Lung (tissue), 12 donors: ENCODE results near the gene STARD5. TPM values are rescaled to one million over a fixed set of nuclear protein-coding genes. Genes with fewer than 3 reads are reported as not detected.
A peak's percentile ranks its signal among the peaks of the same experiment; 100 is the strongest.

ENCODE experiments used
- ATAC-seq: fragments of 200-7000 bp; cut with Tn5 transposase; one replicate; pipeline ENCODE4 v1.9.1; 2020; ENCODE audit warnings: moderate number of reproducible peaks; ENCODE audit not compliant: insufficient read depth, low FRiP score
- DNase-seq, 3 donors: peaks; one replicate each; pipeline ENCODE4 v3.0.0-alpha.2; 2013 to 2017
- H3K27ac ChIP-seq, 2 donors: one replicate each; pipeline ENCODE4 v1.5.1; 2013; ENCODE audit warnings: mild to moderate bottlenecking in 2 of 2, moderate library complexity in 2 of 2, control low read depth in 1 of 2, inconsistent platforms in 1 of 2, low read depth in 1 of 2, low read length in 1 of 2
- H3K27me3 ChIP-seq, 3 donors: one replicate each; pipeline ENCODE4 v1.5.1; 2013; ENCODE audit warnings: low read length in 2 of 3; ENCODE audit not compliant: control insufficient read depth in 3 of 3, insufficient read depth in 3 of 3
- H3K36me3 ChIP-seq, 4 donors: one replicate each; pipeline ENCODE4 v1.5.1; 2013; ENCODE audit warnings: low read length in 4 of 4, mild to moderate bottlenecking in 1 of 4, moderate library complexity in 1 of 4; ENCODE audit not compliant: control insufficient read depth in 4 of 4, insufficient read depth in 4 of 4
- H3K4me1 ChIP-seq, 5 donors: one replicate each; pipeline ENCODE4 v1.5.1; 2013; ENCODE audit warnings: low read length in 5 of 5, mild to moderate bottlenecking in 2 of 5, moderate library complexity in 1 of 5; ENCODE audit not compliant: control insufficient read depth in 5 of 5, insufficient read depth in 5 of 5
- H3K4me3 ChIP-seq: one replicate; pipeline ENCODE4 v1.5.1; 2013; ENCODE audit warnings: mild to moderate bottlenecking, control low read depth, moderate library complexity
- H3K9ac ChIP-seq, 2 donors: one replicate each; pipeline ENCODE4 v1.5.1; 2013; ENCODE audit warnings: low read length in 2 of 2, control low read depth in 1 of 2; ENCODE audit not compliant: insufficient read depth in 1 of 2
- H3K9me3 ChIP-seq, 4 donors: one replicate each; pipeline ENCODE4 v1.5.1; 2013; ENCODE audit warnings: low read length in 3 of 4, mild to moderate bottlenecking in 1 of 4, moderate library complexity in 1 of 4; ENCODE audit not compliant: control insufficient read depth in 4 of 4, insufficient read depth in 3 of 4
- WGBS, 2 donors: extraction: QIAGEN DNeasy Blood & Tissue Kit; methylation state at CpG; one replicate each; pipeline ENCODE4 v1.1.7; 2013; 5-methylcytosine and 5-hydroxymethylcytosine counted together
- polyA plus RNA-seq, 2 donors: library from polyadenylated mRNA; stranded (reverse); fragments of 200-250 nt; gene quantifications; one replicate each; pipeline ENCODE4 v1.2.1, GENCODE V29; 2013
- total RNA-seq, 2 donors: library from RNA; depleted of rRNA in 1 of 2; stranded (reverse); fragments of >200 nt in 1 of 2; gene quantifications; one replicate each; pipeline ENCODE4 v1.2.1, GENCODE V29; 2014 to 2021
- TF ChIP-seq, protein P1 (sequence below): IDR thresholded peaks from 2 replicates; pipeline ENCODE4 v1.5.1; 2012; ENCODE audit warnings: mild to moderate bottlenecking; ENCODE audit errors: control extremely low read depth, extremely low read depth
- donor health status: control.
- donor health status: control.
- donor health status: Bipolar disorder and iron deficiency.
- donor health status: healthy.
- donor health status: DM: yes; HTN: yes; CAD: no.

Gene STARD5
- total and polyA plus RNA-seq, 4 donors = 2.9 to 7.0 (median 5.0) TPM

- Histone ChIP-seq H3K4me1 (peaks cover 0 to 15% (median 0%) of the 10 kb centered on the region in 5 donors), H3K36me3 (peaks cover 0 to 41% (median 9%) of the 10 kb centered on the region in 4 donors), H3K4me3 (no peak overlapping the region), H3K9ac (no peak overlapping the region), H3K27me3 (no peaks in the 10 kb centered on the region), H3K9me3 (peaks cover 0 to 2% (median 0%) of the 10 kb centered on the region in 4 donors), H3K27ac (peak overlapping the region in 1 of 2 donors; percentile 90)
- TF ChIP-seq, protein P1, sequence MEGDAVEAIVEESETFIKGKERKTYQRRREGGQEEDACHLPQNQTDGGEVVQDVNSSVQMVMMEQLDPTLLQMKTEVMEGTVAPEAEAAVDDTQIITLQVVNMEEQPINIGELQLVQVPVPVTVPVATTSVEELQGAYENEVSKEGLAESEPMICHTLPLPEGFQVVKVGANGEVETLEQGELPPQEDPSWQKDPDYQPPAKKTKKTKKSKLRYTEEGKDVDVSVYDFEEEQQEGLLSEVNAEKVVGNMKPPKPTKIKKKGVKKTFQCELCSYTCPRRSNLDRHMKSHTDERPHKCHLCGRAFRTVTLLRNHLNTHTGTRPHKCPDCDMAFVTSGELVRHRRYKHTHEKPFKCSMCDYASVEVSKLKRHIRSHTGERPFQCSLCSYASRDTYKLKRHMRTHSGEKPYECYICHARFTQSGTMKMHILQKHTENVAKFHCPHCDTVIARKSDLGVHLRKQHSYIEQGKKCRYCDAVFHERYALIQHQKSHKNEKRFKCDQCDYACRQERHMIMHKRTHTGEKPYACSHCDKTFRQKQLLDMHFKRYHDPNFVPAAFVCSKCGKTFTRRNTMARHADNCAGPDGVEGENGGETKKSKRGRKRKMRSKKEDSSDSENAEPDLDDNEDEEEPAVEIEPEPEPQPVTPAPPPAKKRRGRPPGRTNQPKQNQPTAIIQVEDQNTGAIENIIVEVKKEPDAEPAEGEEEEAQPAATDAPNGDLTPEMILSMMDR = no peak
- ATAC-seq = no peak
- WGBS, 2 donors = 59 to 63% methylated on average over 9 of the region's 9 CpGs
- DNase-seq = no peak
Measured at GRCh38 chr15:81303244-81304225, 20.4 kb downstream of the STARD5 start.

DNA sequence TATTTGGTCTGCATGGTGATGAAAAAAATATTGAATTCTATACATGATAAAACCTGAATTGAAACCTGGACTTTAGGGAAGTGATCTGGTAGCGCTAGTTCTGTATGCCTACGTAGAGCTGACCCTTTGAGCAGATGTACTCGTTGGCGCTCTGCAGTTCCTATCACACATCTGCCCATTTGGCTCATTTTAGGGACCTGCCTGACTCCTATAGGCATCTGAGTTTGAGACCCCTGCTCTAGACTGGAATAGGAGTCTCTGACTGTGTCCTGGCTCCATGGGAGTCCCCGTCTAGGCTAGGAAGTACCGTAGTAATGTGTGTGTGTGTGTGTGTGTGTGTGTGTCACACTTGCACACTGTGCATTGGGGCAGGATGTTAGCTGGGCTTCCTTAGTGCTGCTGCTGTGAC is 21.2 kb downstream of the STARD5 start:
- TF ChIP-seq, protein P1 = no peak
- WGBS, 2 donors = 56 to 60% methylated on average over 6 of the region's 6 CpGs
- peaks cover 0 to 15% (median 0%) of the 10 kb centered on the region in 5 donors for H3K4me1 ChIP-seq
- ATAC-seq (peak; percentile 21), DNase-seq (no peak)
- H3K36me3 ChIP-seq = peaks cover 0 to 39% (median 8%) of the 10 kb centered on the region in 4 donors
- no peak overlapping the region for H3K4me3 ChIP-seq
- H3K27ac ChIP-seq = peak overlapping the region in 1 of 2 donors; percentile 75
- no peaks in the 10 kb centered on the region for H3K9me3 ChIP-seq
- H3K9ac ChIP-seq = no peak overlapping the region
- H3K27me3 ChIP-seq = no peaks in the 10 kb centered on the region

DNA sequence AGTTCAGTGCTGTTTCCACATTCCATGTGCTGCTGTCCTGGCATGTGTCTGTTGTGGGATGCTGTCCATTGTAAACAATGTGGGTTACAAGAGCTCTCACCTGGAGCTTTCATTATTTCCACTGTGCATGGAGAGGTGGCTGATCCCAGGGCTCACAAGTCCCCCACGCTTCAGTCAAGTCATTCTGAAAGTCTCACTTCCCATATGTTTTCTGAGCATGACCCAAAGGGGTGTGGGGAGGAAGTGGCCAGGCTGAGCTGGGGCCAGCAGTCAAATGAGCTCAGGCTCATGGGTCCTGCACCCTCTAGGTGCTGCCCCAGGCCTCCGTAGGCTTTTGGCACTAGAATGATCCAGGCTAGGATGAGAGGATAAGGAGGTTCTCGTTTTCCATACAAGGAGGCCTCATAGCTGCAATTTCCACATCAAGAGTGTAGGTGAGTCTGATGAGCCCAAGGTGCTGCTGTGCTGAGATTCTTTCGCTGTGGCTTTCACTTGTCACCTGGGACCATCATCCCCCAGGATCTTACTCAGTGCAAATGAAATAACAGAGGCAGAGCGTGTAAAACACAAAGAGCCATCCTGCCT is 22.0 kb downstream of the STARD5 start:
- peaks cover 0 to 39% (median 8%) of the 10 kb centered on the region in 4 donors for H3K36me3 ChIP-seq
- TF ChIP-seq, protein P1 = no peak
- no peak overlapping the region for H3K9ac ChIP-seq
- H3K27me3 ChIP-seq = no peaks in the 10 kb centered on the region
- peak; percentile 50 for ATAC-seq
- no peak overlapping the region for H3K4me3 ChIP-seq
- DNase-seq = peak in 1 of 3 donors; percentile 14
- 59 to 65% methylated on average over 5 of the region's 5 CpGs for WGBS, 2 donors
- H3K4me1 ChIP-seq = peaks cover 0 to 17% (median 0%) of the 10 kb centered on the region in 5 donors
- H3K27ac ChIP-seq = peak overlapping the region in 1 of 2 donors; percentile 41
- no peaks in the 10 kb centered on the region for H3K9me3 ChIP-seq
